GM18951 (cell line): ENCODE results near the gene FBXO44.

Source experiments
- POLR2A ChIP-seq: IDR thresholded peaks from 4 replicates; pipeline ENCODE4 v1.6.1; 2011; ENCODE audit warnings: mild to moderate bottlenecking; ENCODE audit not compliant: insufficient read length, insufficient read depth; ENCODE audit errors: extremely low read depth
- in situ Hi-C: fragments of 300-500 bp; cut with MboI; formaldehyde crosslinking; loops from one replicate; pipeline ENCODE4 v1.12.0; 2022; ENCODE audit warnings: low sequenced_read_pairs, mixed read lengths, inconsistent platforms; ENCODE audit not compliant: unreplicated experiment

Gene FBXO44

GRCh38 chr1:11693024-11693590, 38.4 kb downstream of the FBXO44 start:
- in situ Hi-C loops = no loop called here
- no peak for TF ChIP-seq POLR2A

- TF ChIP-seq POLR2A = no peak
- in situ Hi-C loops = no loop called here
Measured at GRCh38 chr1:11693917-11694316, 39.2 kb downstream of the FBXO44 start.

- no peak for TF ChIP-seq POLR2A
- in situ Hi-C loops = no loop called here
Measured at GRCh38 chr1:11695861-11696260, 41.2 kb downstream of the FBXO44 start.

- in situ Hi-C loops = no loop called here
- no peak for TF ChIP-seq POLR2A
Measured at GRCh38 chr1:11697188-11697892, 42.7 kb downstream of the FBXO44 start.

- in situ Hi-C loops = no loop called here
- TF ChIP-seq POLR2A = no peak
Measured at GRCh38 chr1:11697893-11698210, 43.2 kb downstream of the FBXO44 start.

- no peak for TF ChIP-seq POLR2A
- in situ Hi-C loops = no loop called here
Measured at GRCh38 chr1:11700601-11701467, 46.2 kb downstream of the FBXO44 start.

GRCh38 chr1:11701551-11701961, 46.9 kb downstream of the FBXO44 start:
- in situ Hi-C loops = no loop called here
- no peak for TF ChIP-seq POLR2A

GRCh38 chr1:11701981-11702803, 47.5 kb downstream of the FBXO44 start:
- no peak for TF ChIP-seq POLR2A
- in situ Hi-C loops = no loop called here

- in situ Hi-C loops = no loop called here
- no peak for TF ChIP-seq POLR2A
Measured at GRCh38 chr1:11703357-11704193, 48.9 kb downstream of the FBXO44 start.

DNA sequence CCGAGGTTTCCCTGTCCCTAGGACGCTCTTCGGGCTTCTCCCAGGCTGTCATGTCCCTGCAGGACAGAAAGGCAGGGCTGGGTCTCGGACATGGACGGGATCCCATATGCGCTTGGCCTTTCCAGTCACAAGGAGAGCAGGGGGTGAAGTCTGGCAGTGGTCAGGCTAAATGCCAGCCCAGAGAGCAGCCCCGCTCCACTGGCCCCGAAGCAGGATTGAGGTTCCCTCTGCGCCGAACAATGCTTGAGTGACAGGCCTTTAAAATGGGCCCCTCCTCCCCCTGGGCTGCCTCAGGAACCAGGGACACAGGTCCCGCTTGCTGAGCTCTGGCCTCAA, 49.5 kb downstream of the FBXO44 start:
- in situ Hi-C loops = no loop called here
- TF ChIP-seq POLR2A = no peak

GRCh38 chr1:11704691-11705475, 50.2 kb downstream of the FBXO44 start:
- in situ Hi-C loops = no loop called here
- TF ChIP-seq POLR2A = no peak

DNA sequence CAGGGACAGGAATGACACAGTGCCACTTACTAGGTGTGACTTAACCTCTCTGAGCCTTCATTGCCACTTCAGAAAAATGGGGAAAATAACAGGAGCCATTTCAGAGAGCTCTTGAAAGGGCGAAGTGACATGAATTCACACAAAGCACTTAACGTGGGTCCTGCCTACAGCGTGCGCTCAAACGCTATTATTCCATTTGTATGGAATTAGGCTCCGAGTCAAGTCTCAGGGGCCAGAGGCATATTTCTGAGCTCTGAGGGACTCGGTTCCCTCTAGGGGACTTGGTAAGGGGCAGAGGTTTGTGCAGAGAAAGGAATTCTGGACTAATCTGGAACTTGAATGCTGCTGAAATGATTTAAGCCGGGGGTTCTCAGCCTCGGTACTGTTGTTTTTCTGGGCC, 50.9 kb downstream of the FBXO44 start:
- in situ Hi-C loops = no loop called here
- no peak for TF ChIP-seq POLR2A
